WERI-Rb-1 (cell line): ENCODE measurements around the gene GAL3ST2.
A peak's percentile ranks its signal among the peaks of the same experiment; 100 is the strongest.
"Not testable (repeated sequence)": the region's sequence is repeated elsewhere in the genome, so short reads cannot be mapped to it uniquely, and the experiment has no call there.

Source experiments
- DNase-seq: peaks from one replicate; pipeline ENCODE4 v3.0.0-alpha.2; 2020
- H3K27ac ChIP-seq: fragments of 250-450 bp; sonication (Bioruptor Pico); 2 replicates; pipeline ENCODE4 v1.5.1; 2020; ENCODE audit warnings: mild to moderate bottlenecking, moderate library complexity
- H3K27me3 ChIP-seq: fragments of 250-450 bp; sonication (Bioruptor Pico); 2 replicates; pipeline ENCODE4 v1.5.1; 2021; ENCODE audit warnings: mild to moderate bottlenecking, low read depth, moderate library complexity; ENCODE audit not compliant: insufficient read depth, severe bottlenecking
- H3K36me3 ChIP-seq: fragments of 250-450 bp; sonication (Bioruptor Pico); 2 replicates; pipeline ENCODE4 v1.5.1; 2020; ENCODE audit warnings: mild to moderate bottlenecking, moderate library complexity
- H3K4me3 ChIP-seq: 2 replicates; pipeline ENCODE4 v1.5.1; 2011; ENCODE audit warnings: low read depth, mild to moderate bottlenecking, control low read depth, low read length
- H3K9me3 ChIP-seq: fragments of 250-450 bp; sonication (Bioruptor Pico); 2 replicates; pipeline ENCODE4 v1.5.1; 2021; ENCODE audit warnings: mild to moderate bottlenecking, moderate library complexity; ENCODE audit not compliant: severe bottlenecking
- TF ChIP-seq, protein P1 (sequence below): IDR thresholded peaks from 2 replicates; pipeline ENCODE4 v1.5.1; 2011; ENCODE audit warnings: low read depth, mild to moderate bottlenecking, control low read depth, inconsistent platforms, low read length

GAL3ST2 gene

DNA sequence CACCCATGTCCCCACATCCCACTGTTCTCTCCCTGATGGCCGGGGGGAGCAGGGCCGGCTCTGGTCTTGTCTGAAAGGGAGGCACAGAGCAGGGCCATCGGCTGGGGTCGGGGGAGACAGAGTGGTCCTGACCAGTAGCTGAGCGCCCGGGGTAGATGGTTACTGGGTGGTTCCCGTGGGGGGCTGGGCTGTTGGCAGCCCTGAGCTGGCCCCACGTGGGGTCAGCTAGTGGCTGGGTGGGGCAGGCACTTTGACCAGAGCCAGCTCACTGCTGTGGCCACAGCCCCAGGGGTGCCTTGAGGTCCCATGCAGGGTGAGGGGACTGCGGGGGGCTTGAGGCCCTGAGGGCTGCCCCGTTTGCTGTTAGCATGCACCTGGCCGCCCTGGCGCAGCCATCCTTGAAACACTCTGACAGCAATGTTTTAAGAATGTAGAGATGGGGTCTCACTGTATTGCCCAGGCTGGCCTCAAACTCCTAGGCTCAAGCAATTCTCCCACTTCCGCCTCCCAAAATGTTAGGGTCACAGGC, 20.1 kb downstream of the GAL3ST2 start:
- Histone ChIP-seq H3K9me3 (no peaks in the 10 kb centered on the region), H3K36me3 (no peaks in the 10 kb centered on the region), H3K27ac (no peak overlapping the region), H3K4me3 (no peak overlapping the region), H3K27me3 (no peaks in the 10 kb centered on the region)
- TF ChIP-seq, protein P1, sequence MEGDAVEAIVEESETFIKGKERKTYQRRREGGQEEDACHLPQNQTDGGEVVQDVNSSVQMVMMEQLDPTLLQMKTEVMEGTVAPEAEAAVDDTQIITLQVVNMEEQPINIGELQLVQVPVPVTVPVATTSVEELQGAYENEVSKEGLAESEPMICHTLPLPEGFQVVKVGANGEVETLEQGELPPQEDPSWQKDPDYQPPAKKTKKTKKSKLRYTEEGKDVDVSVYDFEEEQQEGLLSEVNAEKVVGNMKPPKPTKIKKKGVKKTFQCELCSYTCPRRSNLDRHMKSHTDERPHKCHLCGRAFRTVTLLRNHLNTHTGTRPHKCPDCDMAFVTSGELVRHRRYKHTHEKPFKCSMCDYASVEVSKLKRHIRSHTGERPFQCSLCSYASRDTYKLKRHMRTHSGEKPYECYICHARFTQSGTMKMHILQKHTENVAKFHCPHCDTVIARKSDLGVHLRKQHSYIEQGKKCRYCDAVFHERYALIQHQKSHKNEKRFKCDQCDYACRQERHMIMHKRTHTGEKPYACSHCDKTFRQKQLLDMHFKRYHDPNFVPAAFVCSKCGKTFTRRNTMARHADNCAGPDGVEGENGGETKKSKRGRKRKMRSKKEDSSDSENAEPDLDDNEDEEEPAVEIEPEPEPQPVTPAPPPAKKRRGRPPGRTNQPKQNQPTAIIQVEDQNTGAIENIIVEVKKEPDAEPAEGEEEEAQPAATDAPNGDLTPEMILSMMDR = no peak
- DNase-seq = peak; percentile 5

- no peaks in the 10 kb centered on the region for H3K36me3 ChIP-seq
- DNase-seq = peak; percentile 4
- no peak overlapping the region for H3K27ac ChIP-seq
- TF ChIP-seq, protein P1 = no peak
- no peaks in the 10 kb centered on the region for H3K9me3 ChIP-seq
- H3K4me3 ChIP-seq = no peak overlapping the region
- H3K27me3 ChIP-seq = no peaks in the 10 kb centered on the region
Measured at GRCh38 chr2:241797441-241798080, 20.9 kb downstream of the GAL3ST2 start.

DNA sequence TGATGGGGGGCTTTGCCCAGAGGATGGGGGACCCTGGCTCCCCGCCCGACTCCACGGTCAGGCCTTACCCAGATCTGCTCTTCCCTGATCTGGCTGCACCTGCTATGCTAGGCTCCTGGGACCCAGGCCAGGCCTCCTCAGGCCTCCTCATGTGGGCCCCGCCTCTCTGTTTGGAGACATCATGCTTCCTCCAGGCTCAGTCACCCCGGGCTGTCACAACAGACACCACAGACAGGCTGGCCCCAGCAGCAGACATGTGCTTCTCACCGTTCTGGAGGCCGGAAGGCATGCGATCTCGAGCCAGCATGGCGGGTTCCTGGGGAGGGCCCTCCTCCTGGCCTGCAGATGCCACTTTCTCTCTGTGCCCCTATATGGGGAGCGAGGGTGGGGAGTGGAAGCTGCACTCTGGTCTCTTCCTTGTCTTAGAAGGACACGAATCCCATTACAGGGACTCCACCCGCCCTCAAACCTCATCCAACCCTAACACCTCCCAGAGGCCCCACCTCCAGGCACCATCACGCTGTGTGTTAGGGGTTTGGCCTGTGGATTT, 21.5 kb downstream of the GAL3ST2 start:
- H3K36me3 ChIP-seq = no peaks in the 10 kb centered on the region

DNA sequence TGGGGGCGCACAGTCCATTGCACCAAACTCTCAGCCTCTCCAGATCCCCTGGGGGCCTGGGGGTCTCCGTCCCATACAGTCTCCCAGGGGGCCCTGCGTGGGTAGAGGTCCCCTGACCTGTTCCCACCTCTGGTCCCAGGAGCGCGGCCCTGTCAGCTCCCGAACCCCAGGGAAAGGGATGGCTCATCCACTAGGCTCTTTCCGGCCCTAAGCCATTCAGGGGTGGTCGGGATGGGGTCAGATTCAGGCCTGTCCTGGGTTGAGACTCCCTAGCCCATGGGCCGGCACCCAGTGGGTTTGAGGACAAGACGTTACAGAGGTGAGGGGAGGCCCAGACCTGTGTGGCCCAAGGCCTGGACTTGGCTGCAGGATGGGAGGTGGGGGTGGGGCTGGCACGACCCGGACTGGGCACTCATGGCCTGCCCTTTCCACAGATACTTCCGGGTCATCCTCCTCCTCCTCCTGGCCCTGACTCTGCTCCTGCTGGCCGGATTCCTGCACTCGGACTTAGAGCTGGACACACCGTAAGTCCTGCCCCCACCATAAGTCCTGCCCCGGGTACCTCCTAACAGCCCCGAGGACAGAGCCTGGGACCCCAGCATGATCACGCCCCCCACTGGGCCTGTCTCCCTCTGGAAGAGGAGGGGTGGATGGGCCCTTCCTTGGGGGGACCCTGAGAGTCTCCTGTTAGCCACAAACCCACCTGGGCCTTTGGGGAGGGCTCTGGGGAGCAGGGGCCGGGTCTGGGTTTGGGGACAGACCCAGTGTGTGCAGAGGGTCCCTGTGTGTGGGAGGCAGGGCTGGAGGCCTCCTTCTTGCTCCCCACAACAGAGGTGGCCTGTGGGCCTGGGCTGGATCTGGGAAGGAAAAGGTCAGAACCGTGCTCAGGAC, 22.3 kb downstream of the GAL3ST2 start:
- H3K9me3 ChIP-seq = no peaks in the 10 kb centered on the region
- H3K27ac ChIP-seq = no peak overlapping the region
- no peaks in the 10 kb centered on the region for H3K27me3 ChIP-seq
- DNase-seq = peak; percentile 5
- no peaks in the 10 kb centered on the region for H3K36me3 ChIP-seq
- TF ChIP-seq, protein P1 = no peak
- no peak overlapping the region for H3K4me3 ChIP-seq

More for the DNA sequence above, 21.5 kb downstream of the GAL3ST2 start:
- H3K27me3 ChIP-seq = no peaks in the 10 kb centered on the region
- H3K27ac ChIP-seq = no peak overlapping the region
- TF ChIP-seq, protein P1 = no peak
- peak; percentile 7 for DNase-seq
- H3K4me3 ChIP-seq = no peak overlapping the region
- no peaks in the 10 kb centered on the region for H3K9me3 ChIP-seq

DNA sequence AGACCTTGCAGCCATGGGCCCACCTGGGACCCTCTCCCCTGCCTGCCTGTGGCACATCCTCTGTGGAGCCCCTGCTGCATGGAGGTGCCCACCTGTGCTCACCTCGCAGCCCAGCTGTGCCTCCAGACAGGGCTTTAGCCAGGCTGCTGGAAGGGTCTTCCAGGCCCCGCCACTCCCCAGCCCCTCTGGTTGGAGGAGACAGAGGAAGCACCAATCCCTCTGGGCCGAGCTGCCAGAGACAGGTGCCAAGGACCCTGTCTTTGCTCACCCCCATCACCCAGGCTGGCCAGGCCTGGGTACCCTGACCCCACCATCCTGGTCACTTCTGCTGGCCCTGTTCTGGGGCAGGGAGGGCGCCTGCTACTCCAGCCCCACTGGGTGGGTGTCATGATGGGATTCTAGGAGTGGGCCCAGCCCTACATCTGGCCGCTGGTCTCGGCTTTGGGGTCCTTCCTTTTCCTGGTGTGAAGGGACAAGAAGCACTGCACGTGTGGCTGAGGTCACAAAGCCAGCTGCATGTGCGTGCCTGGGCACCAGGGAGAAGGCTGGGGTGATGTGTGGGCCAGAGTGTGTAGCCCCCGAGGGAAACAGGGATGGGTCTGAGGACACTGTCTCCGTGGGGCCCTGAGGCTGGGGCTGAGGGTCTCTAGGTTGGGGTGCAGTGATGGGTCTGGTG, 23.0 kb downstream of the GAL3ST2 start:
- H3K4me3 ChIP-seq = no peak overlapping the region
- no peak overlapping the region for H3K27ac ChIP-seq
- TF ChIP-seq, protein P1 = no peak
- no peaks in the 10 kb centered on the region for H3K9me3 ChIP-seq
- H3K27me3 ChIP-seq = no peaks in the 10 kb centered on the region
- H3K36me3 ChIP-seq = no peaks in the 10 kb centered on the region
- DNase-seq = no peak

DNA sequence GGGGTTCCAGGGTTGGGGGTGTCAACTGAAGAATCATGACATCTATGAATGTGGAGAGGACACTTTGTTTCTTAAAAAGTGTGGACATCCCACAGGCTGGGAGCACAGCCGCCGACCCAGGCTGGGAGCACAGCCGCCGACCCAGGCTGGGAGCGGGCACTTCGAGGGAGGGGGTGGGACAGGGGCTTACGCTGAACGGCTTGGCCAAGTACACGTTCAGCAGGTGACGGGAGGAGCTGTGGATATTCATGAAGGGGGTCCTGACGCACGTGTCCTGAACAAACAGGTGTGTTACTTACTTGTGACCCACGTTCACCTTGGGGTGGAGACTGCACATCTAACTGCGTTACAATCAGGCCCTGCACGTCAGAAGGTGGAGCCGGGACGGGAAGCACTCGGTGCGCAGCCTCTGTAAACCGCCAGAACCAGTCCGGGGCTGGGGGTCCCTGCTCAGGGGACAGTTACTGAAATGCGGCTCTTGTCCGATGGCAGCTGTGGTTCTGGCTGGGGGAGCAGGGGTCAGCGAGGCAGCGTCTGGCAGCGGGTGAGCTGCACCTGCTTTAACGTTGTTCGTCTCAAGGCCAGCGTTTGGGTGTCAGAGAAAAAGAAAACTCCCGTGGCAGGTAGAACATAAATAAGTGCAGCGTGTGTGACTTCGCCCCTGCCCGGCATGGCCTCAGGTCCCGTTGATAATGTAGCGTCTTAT, 23.7 kb downstream of the GAL3ST2 start:
- H3K27ac ChIP-seq, H3K27me3 ChIP-seq, H3K36me3 ChIP-seq, H3K9me3 ChIP-seq, H3K4me3 ChIP-seq: not testable (repeated sequence)
- peak; percentile 5 for DNase-seq
